Activated gamma-delta T cell treated with anti-CD3 and anti-CD28 coated beads, Interleukin-2, amount 50 U/mL, for 16 hours (primary cell): ENCODE results near the gene ZDHHC17.
"Not testable (repeated sequence)": the region's sequence is repeated elsewhere in the genome, so short reads cannot be mapped to it uniquely, and the experiment has no call there.

ENCODE experiments used
- DNase-seq: peaks from one replicate; pipeline ENCODE4 v3.0.0-alpha.2; 2020; ENCODE audit warnings: low read depth

ZDHHC17 gene

GRCh38 chr12:76763746-76764675, at the start of gene ZDHHC17:
Gene ZDHHC17 (plus strand): TSS chr12:76764115. CDS start chr12:76764237, 122 bp downstream.
- DNase-seq = peak; percentile 85

- DNase-seq = no peak
These were observed 49.5 kb upstream of the ZDHHC17 start for GRCh38 chr12:76714415-76714814.

GRCh38 chr12:76714861-76715260, 49.1 kb upstream of the ZDHHC17 start:
- DNase-seq = no peak

GRCh38 chr12:76715332-76715731, 48.6 kb upstream of the ZDHHC17 start:
- no peak for DNase-seq

GRCh38 chr12:76717314-76717713, 46.6 kb upstream of the ZDHHC17 start:
- no peak for DNase-seq

GRCh38 chr12:76719171-76720041, 44.5 kb upstream of the ZDHHC17 start:
- DNase-seq = no peak

- no peak for DNase-seq
These were observed 43.8 kb upstream of the ZDHHC17 start for GRCh38 chr12:76720068-76720467.

- no peak for DNase-seq
These were observed 37.3 kb upstream of the ZDHHC17 start for GRCh38 chr12:76726626-76727025.

- DNase-seq = not testable (repeated sequence)
These were observed 31.7 kb upstream of the ZDHHC17 start for GRCh38 chr12:76732188-76732587.

- not testable (repeated sequence) for DNase-seq
These were observed 26.2 kb upstream of the ZDHHC17 start for GRCh38 chr12:76737689-76738088.

- no peak for DNase-seq
These were observed 24.9 kb upstream of the ZDHHC17 start for GRCh38 chr12:76738824-76739579.

- no peak for DNase-seq
These were observed 24.0 kb upstream of the ZDHHC17 start for GRCh38 chr12:76739896-76740295.

- DNase-seq = no peak
These were observed 23.4 kb upstream of the ZDHHC17 start for GRCh38 chr12:76740501-76740900.

- no peak for DNase-seq
These were observed 18.6 kb upstream of the ZDHHC17 start for GRCh38 chr12:76745343-76745742.

- DNase-seq = no peak
These were observed 17.4 kb upstream of the ZDHHC17 start for GRCh38 chr12:76746516-76746915.

- DNase-seq = no peak
These were observed 16.7 kb upstream of the ZDHHC17 start for GRCh38 chr12:76747245-76747644.

GRCh38 chr12:76755829-76756379, 8.0 kb upstream of the ZDHHC17 start:
- no peak for DNase-seq

- no peak for DNase-seq
These were observed 6.2 kb upstream of the ZDHHC17 start for GRCh38 chr12:76757694-76758093.

GRCh38 chr12:76762601-76762980, 1.3 kb upstream of the ZDHHC17 start:
- no peak for DNase-seq

GRCh38 chr12:76764856-76765255, 941 bp downstream of the ZDHHC17 start:
- DNase-seq = no peak

- DNase-seq = no peak
These were observed 1.7 kb downstream of the ZDHHC17 start for GRCh38 chr12:76765598-76765997.

GRCh38 chr12:76766161-76766560, 2.2 kb downstream of the ZDHHC17 start:
- DNase-seq = no peak
